Activated naive CD4-positive, alpha-beta T cell (primary cell): ENCODE measurements around the gene MLEC.
"Not testable (repeated sequence)": the region's sequence is repeated elsewhere in the genome, so short reads cannot be mapped to it uniquely, and the experiment has no call there.

Source experiments
- DNase-seq, 4 experiments: peaks; one replicate each; lab custom pipeline; 2025; lab: John Stamatoyannopoulos, UW

MLEC gene

GRCh38 chr12:120721866-120722265, 34.9 kb downstream of the MLEC start:
- DNase-seq: no peak

GRCh38 chr12:120722784-120723183, 35.8 kb downstream of the MLEC start:
- no peak for DNase-seq

GRCh38 chr12:120724720-120725119, 37.8 kb downstream of the MLEC start:
- no peak for DNase-seq

GRCh38 chr12:120725151-120725658, 38.3 kb downstream of the MLEC start:
- peak in 1 of 4 experiments; percentile 20 for DNase-seq

GRCh38 chr12:120725659-120726509, 38.9 kb downstream of the MLEC start, which contains the start of gene ACADS:
TSS of gene ACADS (plus strand) at chr12:120725826. CDS start at chr12:120725886, 60 bp downstream.
- peak; percentile 48 to 88 (median 71) for DNase-seq

GRCh38 chr12:120726510-120726793, 39.5 kb downstream of the MLEC start:
- DNase-seq: no peak

GRCh38 chr12:120726961-120727360, 40.0 kb downstream of the MLEC start:
- DNase-seq: no peak

- not testable (repeated sequence) for DNase-seq
Observed at GRCh38 chr12:120732198-120732597, 45.2 kb downstream of the MLEC start.

GRCh38 chr12:120733574-120733973, 46.6 kb downstream of the MLEC start:
- DNase-seq: no peak

GRCh38 chr12:120734210-120734609, 47.3 kb downstream of the MLEC start:
- no peak for DNase-seq

GRCh38 chr12:120735181-120735580, 48.2 kb downstream of the MLEC start:
- DNase-seq: no peak

- no peak for DNase-seq
Observed at GRCh38 chr12:120736404-120737331, 49.7 kb downstream of the MLEC start.

- no peak for DNase-seq
Observed at GRCh38 chr12:120737557-120738251, 50.8 kb downstream of the MLEC start.

GRCh38 chr12:120738252-120739030, 51.5 kb downstream of the MLEC start:
- DNase-seq: no peak

GRCh38 chr12:120739031-120739762, 52.2 kb downstream of the MLEC start:
- no peak for DNase-seq

- DNase-seq: no peak
Observed at GRCh38 chr12:120739821-120740613, 53.1 kb downstream of the MLEC start.

GRCh38 chr12:120740871-120741270, 53.9 kb downstream of the MLEC start:
- DNase-seq: no peak

GRCh38 chr12:120741476-120742421, 54.8 kb downstream of the MLEC start:
- no peak for DNase-seq
